NCI-H2107 (cell line): ENCODE data around the gene ANP32A.
A peak's percentile ranks its signal among the peaks of the same experiment; 100 is the strongest.
"Not testable (repeated sequence)": the region's sequence is repeated elsewhere in the genome, so short reads cannot be mapped to it uniquely, and the experiment has no call there.

Source experiments
- DNase-seq: peaks from one replicate; lab custom pipeline; 2025; lab: John Stamatoyannopoulos, UW

Gene ANP32A

DNA sequence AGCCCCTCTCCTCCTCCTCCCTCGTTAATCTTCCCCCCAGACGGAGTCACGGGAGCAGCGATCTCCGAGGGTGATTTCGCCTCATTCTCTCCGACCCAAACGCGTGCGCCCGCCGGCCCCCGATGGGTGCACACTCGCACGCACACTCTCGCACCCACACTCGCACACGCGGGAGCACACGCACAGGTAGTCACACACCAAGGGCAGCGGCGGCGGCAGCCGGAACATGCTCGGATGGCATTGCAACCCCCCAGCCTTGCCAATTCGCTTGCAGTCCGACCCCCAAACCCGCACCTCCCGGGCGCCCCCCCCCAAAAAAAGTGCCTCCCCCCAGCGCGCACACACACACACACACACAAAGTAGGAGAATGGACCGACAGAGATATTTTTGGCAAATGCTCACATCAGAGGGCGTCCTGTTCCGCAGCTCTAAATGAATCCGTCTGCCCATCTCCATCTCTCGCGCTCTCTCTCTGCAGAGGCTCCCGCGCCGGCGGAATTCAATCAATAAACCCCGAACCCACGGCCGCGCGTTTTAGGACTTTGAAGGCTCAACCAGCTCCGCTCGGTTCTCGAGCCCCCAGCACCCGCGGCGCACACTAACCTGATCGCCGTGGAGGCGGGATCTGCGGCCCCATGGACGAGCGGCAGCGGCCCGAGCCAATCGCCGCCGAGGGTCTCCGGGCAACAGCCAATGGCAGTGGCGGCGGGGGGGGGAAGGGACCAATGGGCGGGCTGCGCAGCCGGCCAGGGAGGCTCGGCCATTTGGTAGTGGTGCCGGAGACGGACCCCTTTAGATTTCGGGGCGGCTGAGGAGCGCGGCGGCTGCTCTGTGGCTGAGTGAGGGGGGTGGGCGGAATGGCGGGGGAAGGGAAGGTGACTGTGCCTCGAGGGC, at the start of gene ANP32A:
TSS of gene ANP32A (minus strand) at position 601 of the 895 bp plus-strand sequence. CDS start at position 457, 144 bp downstream.
- DNase-seq, result peak; percentile 87

DNA sequence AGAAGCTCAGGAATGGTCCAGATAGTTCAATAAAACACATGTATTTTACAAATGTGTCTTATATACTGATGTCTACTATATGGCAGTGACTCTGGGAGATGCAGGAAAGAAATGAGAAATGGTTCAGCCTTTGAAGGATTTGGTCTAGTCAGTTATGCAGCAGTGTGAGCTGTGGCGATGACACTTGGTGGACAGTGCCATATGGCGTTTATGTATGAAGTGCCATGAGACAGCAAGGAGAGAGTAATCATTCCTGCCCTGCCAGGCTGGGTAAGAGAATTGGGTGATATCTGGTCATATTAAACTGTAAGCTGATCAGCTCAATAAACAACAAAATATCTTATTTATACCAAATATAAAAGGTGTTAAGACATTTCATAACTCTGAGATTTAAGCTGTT, 47.6 kb upstream of the ANP32A start:
- no peak for DNase-seq

DNA sequence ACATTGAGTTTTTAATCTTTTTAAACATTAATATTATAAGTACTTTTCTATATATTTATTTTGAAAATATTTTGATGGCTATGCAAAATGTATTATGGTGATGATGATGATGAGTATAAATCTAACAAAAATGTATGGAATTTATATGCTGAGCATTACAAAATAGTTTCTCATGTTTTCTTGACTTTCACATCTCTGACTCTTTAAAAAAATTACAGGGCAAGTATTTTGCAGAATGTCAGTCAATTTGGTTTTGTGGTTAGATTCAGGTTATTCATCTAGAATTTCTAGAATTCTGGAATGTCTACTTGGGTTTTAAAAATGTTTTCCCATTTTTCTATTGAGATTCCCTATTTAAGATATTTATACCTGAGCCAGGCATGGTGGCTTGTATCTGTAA, 41.7 kb upstream of the ANP32A start:
- DNase-seq, result no peak

DNA sequence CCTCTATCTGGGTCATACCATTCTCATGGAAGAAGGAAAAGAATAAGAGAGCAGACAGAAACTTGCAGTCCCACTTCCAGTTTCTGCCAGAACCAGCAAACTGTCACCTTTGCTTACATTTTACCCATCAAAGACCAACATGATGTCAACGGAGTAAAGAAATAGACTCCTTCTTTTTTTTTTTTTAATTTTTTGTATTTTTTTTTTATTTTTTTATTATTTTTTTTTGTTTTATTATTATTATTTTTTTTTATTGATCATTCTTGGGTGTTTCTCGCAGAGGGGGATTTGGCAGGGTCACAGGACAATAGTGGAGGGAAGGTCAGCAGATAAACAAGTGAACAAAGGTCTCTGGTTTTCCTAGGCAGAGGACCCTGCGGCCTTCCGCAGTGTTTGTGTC, 38.0 kb upstream of the ANP32A start:
- DNase-seq, result not testable (repeated sequence)

DNA sequence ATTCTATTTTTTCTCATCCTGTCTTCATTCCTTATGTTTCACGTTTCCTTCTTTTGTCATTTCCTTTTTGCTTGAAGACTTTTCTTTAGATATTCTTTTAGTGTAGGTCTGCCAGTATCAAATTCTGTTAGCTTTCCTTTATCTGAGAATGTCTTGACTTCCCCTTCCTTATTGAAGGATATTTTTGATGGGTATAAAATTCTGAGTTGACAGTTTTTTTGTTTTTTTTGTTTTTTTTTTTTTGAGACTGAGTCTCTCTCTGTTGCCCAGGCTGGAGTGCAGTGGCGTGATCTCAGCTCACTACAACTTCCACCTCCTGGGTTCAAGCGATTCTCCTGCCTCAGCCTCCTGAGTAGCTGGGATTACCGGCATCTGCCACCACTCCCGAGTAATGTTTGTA, 36.7 kb upstream of the ANP32A start:
- not testable (repeated sequence) for DNase-seq

DNA sequence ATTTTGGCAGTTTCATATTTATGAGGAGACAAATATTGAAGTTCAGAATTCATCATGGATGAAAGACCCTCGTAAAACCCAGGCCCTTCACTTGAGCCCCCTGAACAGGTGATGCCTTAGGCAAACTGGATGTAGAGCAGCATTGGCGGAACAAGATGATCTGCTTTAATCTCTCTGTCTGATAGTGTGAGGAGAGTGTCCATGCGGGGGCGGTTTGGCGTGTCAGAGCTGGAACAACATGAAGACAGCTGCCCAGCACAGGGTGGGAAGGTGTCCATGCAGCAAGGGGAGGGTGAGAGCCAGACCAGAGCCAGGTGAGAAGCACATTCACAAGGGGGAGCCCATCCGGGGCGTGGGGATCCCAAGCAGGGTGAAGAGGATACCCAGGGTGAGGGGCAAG, 31.8 kb upstream of the ANP32A start:
- DNase-seq, result no peak

DNA sequence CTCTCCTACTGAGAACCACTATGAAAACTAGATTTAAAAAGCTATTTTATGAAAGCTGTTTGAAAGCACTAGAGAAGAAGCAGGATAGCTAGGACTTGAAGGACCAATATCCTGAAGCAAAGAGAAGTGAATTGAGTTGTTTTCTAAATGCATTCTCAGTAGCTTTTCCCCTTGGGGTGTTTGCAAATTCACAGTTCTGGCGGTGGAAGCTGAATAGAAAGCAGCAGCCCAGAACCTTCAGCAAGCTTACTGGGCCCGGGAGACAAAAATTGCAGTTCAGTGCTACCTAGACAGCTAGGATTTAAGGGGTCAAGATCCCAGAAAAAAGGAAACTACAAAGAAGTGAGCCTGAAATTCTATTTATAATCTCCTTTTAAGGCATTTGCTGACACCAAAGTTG, 31.3 kb upstream of the ANP32A start:
- no peak for DNase-seq

DNA sequence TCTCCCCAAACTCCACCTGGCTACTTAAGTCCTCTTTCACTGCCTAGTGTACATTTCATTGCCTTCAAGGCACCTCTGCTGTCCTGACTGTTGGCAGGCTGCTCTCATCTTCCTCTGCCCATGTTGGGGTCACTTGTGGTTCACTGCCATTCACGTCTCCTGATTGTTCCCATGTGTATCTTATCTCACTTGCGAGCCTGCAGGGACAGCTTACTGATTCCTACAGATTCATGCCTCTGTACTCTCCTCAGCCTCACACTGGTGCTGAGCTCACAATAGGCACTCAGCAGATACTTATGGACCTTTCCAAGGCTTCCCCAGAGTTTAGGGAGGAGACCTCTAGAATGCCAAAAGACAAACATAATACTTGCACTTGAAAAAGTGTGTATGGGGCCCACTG, 28.8 kb upstream of the ANP32A start:
- no peak for DNase-seq

DNA sequence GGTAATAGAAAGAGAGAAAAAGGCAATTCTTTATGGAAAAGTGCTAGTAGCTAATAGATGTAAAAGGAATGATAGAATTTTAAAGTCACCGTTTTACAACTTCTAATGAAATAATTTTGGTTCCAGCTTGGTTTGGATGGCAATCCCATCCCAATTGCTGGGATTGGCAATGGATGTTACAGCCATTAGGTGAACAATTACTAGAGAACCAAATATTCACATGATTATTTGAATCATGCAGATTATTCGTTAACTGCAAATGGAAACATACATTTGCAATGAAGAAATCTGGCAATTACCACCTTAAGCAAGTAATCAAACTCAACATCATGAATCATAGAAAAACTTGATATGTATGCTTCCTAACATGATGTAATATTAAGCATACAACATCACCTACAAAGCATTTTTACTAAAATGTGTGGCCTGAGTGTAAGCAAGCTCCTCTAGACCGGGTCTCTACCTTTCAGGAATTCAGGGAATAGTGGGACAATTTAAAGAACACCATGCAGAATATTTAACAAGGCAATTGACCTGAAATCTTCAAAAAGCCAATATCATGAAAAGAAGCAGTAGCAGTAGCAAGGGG, 26.2 kb upstream of the ANP32A start:
- DNase-seq, result no peak

DNA sequence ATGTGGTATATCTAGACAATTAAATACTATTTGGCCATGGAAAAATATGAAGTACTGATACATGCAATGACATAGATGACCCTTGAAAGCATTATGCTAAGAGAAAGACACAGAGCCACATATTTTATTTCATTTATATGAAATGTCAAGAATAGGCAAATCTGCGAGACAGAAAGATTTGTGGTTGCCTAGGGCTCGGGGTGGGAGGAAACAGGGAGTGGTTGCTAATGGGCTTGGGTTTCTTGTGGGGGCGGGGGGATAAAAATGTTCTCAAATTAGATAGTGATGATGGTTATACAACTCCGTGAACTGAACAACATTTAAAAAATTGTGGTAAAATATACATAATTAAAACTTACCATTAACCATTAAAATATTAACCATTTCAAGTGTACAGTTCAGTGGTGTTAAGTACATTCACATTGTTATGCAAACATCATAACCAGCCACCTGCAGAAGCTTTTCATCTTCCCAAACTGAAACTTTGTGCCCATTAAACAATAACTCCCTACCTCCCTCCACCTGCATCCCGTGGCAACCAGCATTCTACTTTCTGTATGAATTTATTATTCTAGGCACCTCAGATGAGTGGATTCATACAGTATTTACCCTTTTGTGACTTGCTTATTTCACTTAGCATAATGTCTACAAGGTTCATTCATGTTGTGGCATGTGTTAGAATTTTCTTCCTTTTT, 24.3 kb upstream of the ANP32A start:
- DNase-seq, result no peak

DNA sequence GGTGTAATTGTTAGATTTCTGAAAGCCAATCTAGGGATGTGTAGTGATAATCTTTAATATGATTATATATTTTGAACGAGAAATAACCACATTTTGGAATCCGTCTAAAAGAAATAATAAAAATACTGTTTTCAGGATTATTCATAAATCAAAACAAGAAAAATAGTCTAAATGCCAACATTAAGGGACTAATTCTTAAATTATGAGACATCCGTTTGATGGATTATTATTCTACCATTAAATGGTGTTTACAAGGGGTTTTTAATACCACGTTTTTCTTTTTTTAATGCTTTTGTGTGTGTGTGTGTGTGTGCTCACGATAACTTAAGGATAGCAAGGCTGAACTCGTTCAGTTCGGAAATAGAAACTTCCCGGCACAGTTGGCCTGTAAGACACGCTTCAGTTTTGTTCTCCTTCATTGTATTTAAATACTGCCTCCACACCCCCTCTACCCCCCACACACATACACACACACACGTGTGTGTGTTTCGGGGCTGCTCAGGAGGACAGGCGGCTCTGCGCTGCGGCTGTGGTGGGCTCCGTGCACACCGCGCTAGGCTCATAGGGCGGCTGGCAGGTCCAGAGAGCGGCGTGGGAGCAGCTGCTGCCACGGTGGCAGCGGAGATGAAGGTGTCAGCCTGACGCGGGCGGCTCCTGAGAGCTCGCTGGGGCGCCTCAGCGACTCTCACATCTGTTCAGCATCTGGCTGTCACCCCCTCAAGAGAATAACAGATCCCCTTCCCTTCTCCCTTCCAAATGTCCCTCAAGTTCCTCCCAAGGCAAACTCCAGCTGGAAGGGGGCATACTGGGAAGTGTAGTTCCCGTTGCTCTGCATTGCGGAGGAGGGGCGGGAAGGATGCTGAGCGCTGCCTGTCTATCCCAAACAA, 23.0 kb upstream of the ANP32A start:
- no peak for DNase-seq

DNA sequence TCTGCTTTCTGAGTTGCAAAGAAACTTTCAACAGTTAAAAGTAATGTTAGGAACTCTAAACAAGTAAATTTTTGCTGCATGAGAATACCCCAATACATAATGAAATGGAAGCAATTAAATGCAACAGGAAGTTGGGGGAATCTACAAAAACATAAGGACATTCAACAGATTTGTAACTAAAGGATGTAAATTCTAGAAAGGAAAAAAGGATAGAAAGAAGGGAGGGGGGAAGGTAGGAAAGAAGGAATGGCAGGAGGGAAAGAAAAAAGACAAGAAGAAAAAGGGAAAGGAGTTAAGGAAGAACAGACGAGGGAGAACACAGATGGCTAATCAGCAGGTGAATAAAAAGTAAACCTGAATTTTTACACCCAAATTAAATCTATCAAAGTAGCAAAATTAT, 22.3 kb upstream of the ANP32A start:
- no peak for DNase-seq

DNA sequence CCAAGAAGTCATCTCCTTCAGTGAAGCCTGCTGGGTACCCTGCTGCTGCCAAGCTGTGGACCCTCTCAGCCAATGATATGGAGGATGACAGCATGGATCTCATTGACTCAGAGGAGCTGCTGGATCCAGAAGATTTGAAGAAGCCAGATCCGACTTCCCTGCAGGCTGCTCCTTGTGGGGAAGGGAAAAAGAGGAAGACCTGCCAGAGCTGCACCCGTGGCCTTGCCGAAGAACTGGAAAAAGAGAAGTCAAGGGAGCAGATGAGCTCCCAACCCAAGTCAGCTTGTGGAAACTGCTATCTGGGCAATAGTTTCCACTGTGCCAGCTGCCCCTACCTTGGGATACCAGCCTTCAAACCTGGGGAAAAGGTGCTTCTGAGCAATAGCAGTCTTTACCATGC, 13.7 kb upstream of the ANP32A start:
- no peak for DNase-seq

DNA sequence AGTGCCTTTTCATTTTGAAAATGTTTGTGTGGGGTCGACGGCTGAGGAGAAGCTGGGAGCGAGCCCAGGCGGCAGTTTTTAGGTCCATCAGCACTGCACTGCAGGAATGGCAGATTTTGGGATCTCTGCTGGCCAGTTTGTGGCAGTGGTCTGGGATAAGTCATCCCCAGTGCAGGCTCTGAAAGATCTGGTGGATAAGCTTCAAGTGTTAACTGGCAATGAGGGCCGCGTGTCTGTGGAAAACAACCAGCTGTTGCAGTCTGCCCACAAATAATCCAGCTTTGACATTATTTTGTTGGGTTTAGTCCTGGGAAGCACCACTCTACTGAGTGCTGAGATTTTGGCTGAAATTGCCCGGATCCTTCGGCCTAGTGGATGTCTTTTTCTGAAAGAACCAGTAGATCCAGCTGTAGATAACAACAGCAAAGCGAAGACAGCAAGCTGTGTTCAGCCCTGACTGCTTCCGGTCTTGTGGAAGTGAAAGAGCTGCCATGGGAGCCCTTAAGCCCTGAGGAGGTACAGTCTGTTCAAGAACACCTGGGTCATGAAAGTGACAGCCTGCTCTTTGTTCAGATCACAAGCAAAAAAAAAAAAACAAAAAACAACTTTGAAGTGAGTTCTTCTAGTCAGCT, 13.1 kb upstream of the ANP32A start:
- no peak for DNase-seq

DNA sequence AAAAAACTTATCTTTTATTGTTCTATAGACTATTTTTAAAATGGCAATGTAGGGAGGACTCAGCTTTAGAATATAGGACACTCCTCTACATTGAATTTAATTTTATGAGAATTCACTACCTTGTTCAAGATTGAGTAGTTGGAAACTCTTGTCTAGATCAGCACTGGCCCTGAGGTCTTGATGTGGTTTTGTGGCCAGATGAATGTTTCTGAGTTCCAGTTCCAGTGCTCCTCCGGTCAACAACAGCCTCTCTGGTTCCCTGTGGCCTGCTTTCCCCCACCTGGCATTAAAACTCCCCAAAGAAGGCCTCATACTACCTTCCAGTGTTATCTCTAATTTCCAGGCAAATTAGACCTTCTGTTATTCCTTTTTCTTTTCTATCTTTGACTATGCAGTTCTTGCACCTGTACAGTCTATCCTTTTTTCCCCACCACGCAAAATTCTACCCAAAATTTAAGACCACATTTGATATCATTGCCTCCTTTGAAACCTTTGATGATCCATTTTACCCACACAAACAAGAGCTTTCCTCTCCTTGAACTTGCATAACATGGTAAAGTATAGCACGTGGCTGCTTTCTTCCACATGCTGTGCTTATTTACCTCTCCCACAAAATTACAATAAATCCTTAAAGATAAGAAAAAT, 9.6 kb upstream of the ANP32A start:
- DNase-seq, result no peak

DNA sequence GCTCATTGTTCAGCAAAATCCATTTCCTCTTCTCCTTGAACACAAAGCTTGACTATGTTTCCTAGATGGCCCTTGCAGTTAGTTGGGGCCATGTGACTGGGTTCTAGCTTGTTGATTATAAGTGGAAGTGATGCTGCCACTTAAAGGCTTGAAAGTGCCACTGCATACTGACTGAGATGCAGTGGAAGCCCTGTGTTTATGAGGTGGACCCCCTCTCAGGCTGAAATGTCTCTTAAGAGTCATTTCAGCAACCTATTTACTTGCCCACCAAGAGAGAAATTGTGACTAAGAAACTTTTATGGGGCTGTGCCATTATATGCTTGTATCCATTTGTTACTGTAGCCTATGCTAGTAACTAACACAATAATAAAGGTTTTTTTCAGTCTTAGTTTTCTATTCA, 8.4 kb upstream of the ANP32A start:
- no peak for DNase-seq

DNA sequence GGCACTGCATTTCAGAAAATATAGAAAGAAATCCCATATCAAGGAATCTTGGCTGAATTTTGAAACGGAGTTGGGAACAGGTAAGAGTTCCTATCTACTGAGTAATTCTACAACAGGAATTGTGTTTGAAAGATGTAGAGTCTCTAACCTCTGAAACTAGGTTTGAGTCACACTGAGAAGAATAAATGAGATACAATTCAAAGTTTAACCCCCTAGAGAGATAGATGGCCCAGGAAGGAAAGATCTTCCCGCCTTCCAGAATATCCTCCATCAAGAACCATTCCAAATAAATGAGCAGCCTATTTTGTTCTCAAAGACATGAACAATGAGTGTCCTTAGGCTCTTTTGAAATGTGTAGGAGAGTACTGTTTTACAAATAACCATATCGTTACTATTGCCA, 2.9 kb upstream of the ANP32A start:
- no peak for DNase-seq

DNA sequence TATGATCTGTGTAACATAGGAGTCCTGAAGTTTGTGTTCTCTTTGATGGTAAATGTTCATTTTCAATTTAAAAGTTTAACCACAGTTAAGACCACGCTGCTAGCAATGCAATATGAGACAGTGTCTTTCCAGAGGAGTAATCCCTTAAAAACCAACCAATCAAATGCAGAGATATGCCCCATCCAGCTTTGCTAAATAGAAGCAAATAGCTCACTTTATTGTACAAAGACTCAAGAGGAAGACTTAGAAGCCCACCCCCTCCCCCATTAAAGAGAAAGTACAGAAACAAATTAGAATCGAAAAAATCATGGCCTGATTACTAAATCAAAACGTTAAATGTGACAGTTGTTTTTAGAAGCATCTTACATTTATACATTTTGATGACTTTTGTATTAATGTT, 2.1 kb upstream of the ANP32A start:
- no peak for DNase-seq

DNA sequence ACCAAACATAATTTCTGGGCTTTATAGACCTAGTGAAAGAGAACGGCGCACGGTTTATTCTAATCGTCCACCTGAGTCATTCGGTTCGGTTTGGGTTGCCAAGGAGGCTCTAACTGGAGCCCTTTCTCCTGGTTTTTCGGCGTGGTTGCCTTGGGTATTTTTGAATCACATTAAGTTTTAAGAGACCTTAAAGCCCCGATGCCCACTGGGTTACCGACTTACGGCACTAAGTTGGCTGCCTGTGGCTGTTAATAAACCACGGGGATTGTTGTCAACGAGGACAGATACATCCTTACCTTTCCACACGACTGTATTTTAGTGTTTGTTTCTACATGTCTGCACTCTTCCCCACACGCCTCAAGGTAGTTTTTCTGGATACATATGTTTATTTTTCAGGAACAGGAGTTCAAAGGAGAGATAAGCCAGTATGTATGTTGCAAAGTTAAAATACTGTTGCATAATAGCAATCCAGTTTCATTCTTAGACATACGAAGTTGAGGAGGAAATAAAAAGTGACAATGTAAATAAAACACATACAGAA, 1.2 kb upstream of the ANP32A start:
- DNase-seq, result no peak

DNA sequence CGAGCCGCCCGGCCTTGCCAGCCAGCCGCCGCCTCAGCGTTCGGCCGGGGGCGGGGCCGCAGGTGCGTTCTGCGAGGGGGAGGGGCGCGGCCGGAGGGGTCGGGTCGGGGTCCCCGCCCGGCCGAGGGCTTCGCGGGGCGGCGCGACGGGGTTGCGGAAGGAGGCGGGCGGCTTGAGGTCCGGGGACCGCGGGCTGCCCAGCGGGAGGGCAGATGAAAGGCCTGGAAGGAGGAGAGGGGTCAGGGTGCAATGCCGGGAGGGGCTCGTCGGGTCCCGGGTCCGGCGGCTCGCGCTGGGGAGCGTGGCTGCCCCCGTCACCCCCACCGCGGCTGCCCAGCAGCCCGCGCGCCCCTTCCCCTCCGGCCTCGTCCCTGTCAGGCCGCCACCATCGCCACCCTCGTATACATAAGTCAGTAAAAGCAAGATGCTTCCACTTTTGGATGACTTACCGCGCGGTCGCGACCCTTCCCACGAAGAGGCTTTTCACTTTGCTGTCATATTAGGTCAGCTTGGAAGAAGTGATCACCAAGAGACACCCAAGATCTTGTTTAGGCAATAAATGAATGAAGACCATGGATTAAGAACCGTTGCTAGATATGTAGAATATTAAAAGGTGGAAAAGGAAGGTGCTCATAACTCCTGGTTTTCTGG, 620 bp upstream of the ANP32A start:
- DNase-seq, result no peak
